Stimulated activated effector memory CD8-positive, alpha-beta T cell treated with anti-CD3 and anti-CD28 coated beads, Interleukin-12 subunit alpha, Interleukin-12 subunit beta, amount 100 ng/mL, for 72 hours (primary cell): ENCODE data around the gene CTDSP2.

Experiments
- ATAC-seq: fragments of 150-1000 bp; cut with Tn5 transposase; 2 replicates; pipeline ENCODE4 v1.10.0; 2021
- DNase-seq, 2 donors: peaks; one replicate each; pipeline ENCODE4 v3.0.0; 2021 to 2022; ENCODE audit warnings: low spot score in 2 of 2
- H3K27ac Mint-ChIP-seq: one replicate; pipeline ENCODE4 v1.8.0; 2022; ENCODE audit warnings: mild to moderate bottlenecking, mixed read lengths
- H3K36me3 Mint-ChIP-seq: one replicate; pipeline ENCODE4 v1.8.0; 2022; ENCODE audit warnings: mild to moderate bottlenecking, mixed read lengths
- H3K4me1 Mint-ChIP-seq: one replicate; pipeline ENCODE4 v1.8.0; 2022; ENCODE audit warnings: mixed read lengths
- H3K4me3 Mint-ChIP-seq: one replicate; pipeline ENCODE4 v1.8.0; 2022; ENCODE audit warnings: mild to moderate bottlenecking, mixed read lengths
- H3K9me3 Mint-ChIP-seq: one replicate; pipeline ENCODE4 v1.8.0; 2022; ENCODE audit warnings: mixed read lengths

CTDSP2 gene

GRCh38 chr12:57846577-57847319 lies at the start of gene CTDSP2:
TSS of gene CTDSP2 (minus strand) at chr12:57846729. CDS start at chr12:57846435, 294 bp downstream.
- peak; percentile 61 for ATAC-seq
- H3K9me3 Mint-ChIP-seq, result no peaks in the 10 kb centered on the region
- H3K4me1 Mint-ChIP-seq, result peaks cover 36% of the 10 kb centered on the region
- H3K4me3 Mint-ChIP-seq, result peak within 1 kb of the TSS; percentile 75
- peak within 1 kb of the TSS; percentile 74 for H3K27ac Mint-ChIP-seq
- DNase-seq, result peak; percentile 76 to 92
- peaks cover 6% of the 10 kb centered on the region for H3K36me3 Mint-ChIP-seq

- Mint-ChIP-seq H3K4me1 (peaks cover 41% of the 10 kb centered on the region), H3K4me3 (no peak overlapping the region), H3K36me3 (peaks cover 5% of the 10 kb centered on the region), H3K9me3 (no peaks in the 10 kb centered on the region), H3K27ac (no peak overlapping the region)
- no peak for ATAC-seq
- DNase-seq, result no peak
These were observed 49.5 kb upstream of the CTDSP2 start for GRCh38 chr12:57896115-57896433.

- ATAC-seq, result no peak
- DNase-seq, result no peak
- Mint-ChIP-seq H3K9me3 (no peaks in the 10 kb centered on the region), H3K27ac (no peak overlapping the region), H3K36me3 (peaks cover 5% of the 10 kb centered on the region), H3K4me1 (peaks cover 41% of the 10 kb centered on the region), H3K4me3 (no peak overlapping the region)
These were observed 49.0 kb upstream of the CTDSP2 start for GRCh38 chr12:57895389-57896114.

GRCh38 chr12:57894399-57895292 lies 48.1 kb upstream of the CTDSP2 start:
- Mint-ChIP-seq H3K27ac (no peak overlapping the region), H3K4me3 (no peak overlapping the region), H3K9me3 (no peaks in the 10 kb centered on the region), H3K36me3 (peaks cover 5% of the 10 kb centered on the region), H3K4me1 (peaks cover 39% of the 10 kb centered on the region)
- DNase-seq, result no peak
- ATAC-seq, result no peak

GRCh38 chr12:57893431-57894353 lies 47.2 kb upstream of the CTDSP2 start:
- no peak for ATAC-seq
- no peak overlapping the region for H3K27ac Mint-ChIP-seq
- no peak overlapping the region for H3K4me3 Mint-ChIP-seq

GRCh38 chr12:57892232-57892972 lies 45.9 kb upstream of the CTDSP2 start:
- Mint-ChIP-seq H3K27ac (no peak overlapping the region), H3K9me3 (no peaks in the 10 kb centered on the region), H3K4me3 (no peak overlapping the region), H3K4me1 (peaks cover 24% of the 10 kb centered on the region), H3K36me3 (no peaks in the 10 kb centered on the region)
- no peak for ATAC-seq
- DNase-seq, result no peak

More at GRCh38 chr12:57893431-57894353, 47.2 kb upstream of the CTDSP2 start:
- peaks cover 31% of the 10 kb centered on the region for H3K4me1 Mint-ChIP-seq
- DNase-seq, result no peak
- H3K36me3 Mint-ChIP-seq, result no peaks in the 10 kb centered on the region
- H3K9me3 Mint-ChIP-seq, result no peaks in the 10 kb centered on the region

GRCh38 chr12:57891542-57892228 lies 45.2 kb upstream of the CTDSP2 start:
- H3K4me1 Mint-ChIP-seq, result peaks cover 17% of the 10 kb centered on the region
- no peak overlapping the region for H3K4me3 Mint-ChIP-seq
- H3K36me3 Mint-ChIP-seq, result no peaks in the 10 kb centered on the region
- no peak overlapping the region for H3K27ac Mint-ChIP-seq
- no peaks in the 10 kb centered on the region for H3K9me3 Mint-ChIP-seq
- no peak for DNase-seq
- ATAC-seq, result no peak

GRCh38 chr12:57890191-57891115 lies 43.9 kb upstream of the CTDSP2 start:
- Mint-ChIP-seq H3K36me3 (no peaks in the 10 kb centered on the region), H3K9me3 (no peaks in the 10 kb centered on the region), H3K4me1 (peaks cover 15% of the 10 kb centered on the region), H3K4me3 (no peak overlapping the region), H3K27ac (no peak overlapping the region)
- DNase-seq, result no peak
- no peak for ATAC-seq

- H3K9me3 Mint-ChIP-seq, result no peaks in the 10 kb centered on the region
- ATAC-seq, result no peak
- no peak overlapping the region for H3K27ac Mint-ChIP-seq
- peaks cover 12% of the 10 kb centered on the region for H3K4me1 Mint-ChIP-seq
- DNase-seq, result no peak
- no peaks in the 10 kb centered on the region for H3K36me3 Mint-ChIP-seq
- H3K4me3 Mint-ChIP-seq, result no peak overlapping the region
These were observed 43.0 kb upstream of the CTDSP2 start for GRCh38 chr12:57889500-57889989.

GRCh38 chr12:57888409-57889157 lies 42.1 kb upstream of the CTDSP2 start:
- Mint-ChIP-seq H3K36me3 (no peaks in the 10 kb centered on the region), H3K4me3 (no peak overlapping the region)
- ATAC-seq, result peak; percentile 59

GRCh38 chr12:57887631-57888408 lies 41.3 kb upstream of the CTDSP2 start:
- ATAC-seq (no peak), DNase-seq (no peak)
- no peak overlapping the region for H3K4me3 Mint-ChIP-seq
- peaks cover 7% of the 10 kb centered on the region for H3K4me1 Mint-ChIP-seq
- H3K36me3 Mint-ChIP-seq, result no peaks in the 10 kb centered on the region
- no peak overlapping the region for H3K27ac Mint-ChIP-seq
- no peaks in the 10 kb centered on the region for H3K9me3 Mint-ChIP-seq

More at GRCh38 chr12:57888409-57889157, 42.1 kb upstream of the CTDSP2 start:
- no peak overlapping the region for H3K27ac Mint-ChIP-seq
- peaks cover 7% of the 10 kb centered on the region for H3K4me1 Mint-ChIP-seq
- H3K9me3 Mint-ChIP-seq, result no peaks in the 10 kb centered on the region
- no peak for DNase-seq
